NCI-H345 (cell line): Measurements from ENCODE around the gene SCMH1.
"Not testable (repeated sequence)": the region's sequence is repeated elsewhere in the genome, so short reads cannot be mapped to it uniquely, and the experiment has no call there.

Source experiments
- DNase-seq: peaks from one replicate; lab custom pipeline; 2025; lab: John Stamatoyannopoulos, UW

SCMH1 gene

DNA sequence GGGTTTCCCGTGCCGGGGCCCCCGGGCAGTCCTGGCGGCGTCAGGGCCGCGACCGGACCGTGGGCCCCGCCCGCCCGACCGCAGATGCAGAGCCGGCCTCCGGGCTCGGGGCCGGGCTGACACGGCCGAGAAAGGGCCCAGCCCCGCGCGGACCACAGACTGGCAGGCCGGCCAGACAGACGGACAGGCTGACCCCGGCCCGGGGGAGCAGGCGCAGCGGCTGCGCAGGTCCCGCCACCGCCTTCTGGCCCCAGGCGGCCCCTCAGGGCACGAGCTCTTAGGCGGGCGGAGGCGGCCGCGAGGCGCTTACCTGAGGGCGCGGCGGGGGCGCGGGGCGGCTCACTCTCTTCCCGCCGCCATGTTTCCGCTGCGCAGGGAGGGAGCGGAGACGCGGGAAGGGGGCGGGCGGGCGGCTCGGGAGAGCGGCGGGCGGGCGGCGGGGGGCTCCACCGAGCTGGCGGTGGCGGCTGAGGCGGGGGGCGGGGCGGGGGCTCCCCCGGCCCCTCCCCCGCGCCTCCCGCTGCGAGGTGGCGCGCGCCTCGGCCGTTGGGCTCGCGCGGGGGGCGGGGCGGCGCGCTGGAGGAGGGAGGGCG, at the start of gene SCMH1:
SCMH1 (minus strand) TSS at position 558 of the 593 bp plus-strand sequence. CDS start 56,173 bp downstream, outside the sequence.
- DNase-seq: peak; percentile 72

DNA sequence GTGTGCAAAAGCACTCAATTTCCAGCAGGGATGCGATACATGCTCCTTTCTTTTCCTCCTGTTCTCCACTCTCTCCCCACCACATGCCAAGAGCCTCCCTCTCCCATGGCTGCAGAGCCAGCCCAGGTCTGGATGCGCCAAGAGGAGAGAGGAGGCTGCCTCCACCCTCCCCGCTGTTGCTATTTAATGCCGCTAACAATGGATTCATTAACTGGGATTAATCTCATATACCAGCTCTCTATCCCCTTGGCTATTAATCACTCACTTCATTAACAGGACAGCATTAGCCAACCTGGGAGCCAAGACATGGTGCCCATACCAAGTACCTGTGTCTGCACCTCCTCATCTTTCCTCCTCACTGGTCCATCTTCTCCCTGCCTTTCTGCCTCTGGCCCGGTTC, 49.1 kb upstream of the SCMH1 start:
- DNase-seq: no peak

- no peak for DNase-seq
Observed at GRCh38 chr1:41289196-41289595, 47.1 kb upstream of the SCMH1 start.

DNA sequence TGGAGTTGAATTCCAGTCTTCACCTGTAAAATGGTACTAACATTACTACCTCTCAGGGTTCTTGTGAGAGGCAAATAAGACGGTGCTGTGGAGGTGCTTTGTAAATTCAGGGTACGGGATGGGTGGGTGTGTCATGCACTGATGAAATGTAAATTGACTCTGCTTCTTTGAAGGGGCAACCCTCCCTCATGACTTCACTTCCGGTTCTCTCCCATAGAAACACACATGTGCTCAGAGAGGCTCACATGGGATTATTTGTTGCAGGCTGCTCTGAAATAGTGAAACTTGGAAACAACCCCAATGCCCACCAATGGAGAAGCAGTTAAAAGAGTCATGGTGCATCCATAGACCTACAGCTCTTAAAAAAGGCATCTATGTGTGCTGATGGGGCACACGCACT, 44.9 kb upstream of the SCMH1 start:
- no peak for DNase-seq

- DNase-seq: no peak
Observed at GRCh38 chr1:41286486-41286885, 44.4 kb upstream of the SCMH1 start.

GRCh38 chr1:41285818-41286217, 43.7 kb upstream of the SCMH1 start:
- no peak for DNase-seq

DNA sequence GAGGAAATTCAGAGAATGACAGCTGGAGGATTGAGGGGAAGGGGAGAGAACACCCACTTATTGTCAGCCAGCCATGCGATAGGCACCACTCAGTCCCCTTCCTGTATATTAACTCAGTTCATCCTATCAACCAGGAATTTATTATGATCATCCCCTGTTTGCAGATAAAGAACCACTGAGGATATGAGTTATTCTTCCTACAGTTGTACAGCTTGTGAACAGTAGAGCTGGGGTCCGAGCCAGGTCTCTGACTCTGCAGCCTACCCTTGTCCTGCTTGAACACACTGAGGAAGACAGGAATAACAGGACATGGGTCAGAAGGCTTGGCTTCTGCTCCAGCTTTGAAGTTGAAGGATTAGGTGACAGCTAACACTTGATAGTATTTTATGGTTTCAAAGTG, 42.0 kb upstream of the SCMH1 start:
- DNase-seq: no peak

GRCh38 chr1:41282679-41283317, 40.7 kb upstream of the SCMH1 start:
- DNase-seq: peak; percentile 3

DNA sequence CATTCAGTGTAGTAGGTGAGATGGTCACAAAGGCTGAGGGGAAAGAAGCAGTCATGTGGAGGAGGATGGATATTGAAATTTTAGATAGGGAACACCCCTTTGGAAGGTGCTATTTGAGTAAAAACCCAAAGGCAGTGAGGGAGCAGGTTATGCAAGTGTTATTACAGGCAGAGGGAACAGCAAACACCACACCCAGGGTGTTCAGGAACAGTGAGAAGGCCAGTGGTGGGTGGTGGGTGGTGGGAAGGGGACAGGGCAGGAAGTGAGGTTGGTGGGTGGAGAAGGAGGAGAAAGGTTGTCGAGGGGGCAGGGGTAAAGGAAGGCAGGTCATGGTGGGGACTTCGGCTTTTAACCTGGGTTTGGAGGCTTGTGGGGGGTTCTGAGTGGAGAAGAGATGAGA, 39.2 kb upstream of the SCMH1 start:
- no peak for DNase-seq

GRCh38 chr1:41280202-41281032, 38.3 kb upstream of the SCMH1 start:
- DNase-seq: no peak

- no peak for DNase-seq
Observed at GRCh38 chr1:41278076-41278475, 36.0 kb upstream of the SCMH1 start.

DNA sequence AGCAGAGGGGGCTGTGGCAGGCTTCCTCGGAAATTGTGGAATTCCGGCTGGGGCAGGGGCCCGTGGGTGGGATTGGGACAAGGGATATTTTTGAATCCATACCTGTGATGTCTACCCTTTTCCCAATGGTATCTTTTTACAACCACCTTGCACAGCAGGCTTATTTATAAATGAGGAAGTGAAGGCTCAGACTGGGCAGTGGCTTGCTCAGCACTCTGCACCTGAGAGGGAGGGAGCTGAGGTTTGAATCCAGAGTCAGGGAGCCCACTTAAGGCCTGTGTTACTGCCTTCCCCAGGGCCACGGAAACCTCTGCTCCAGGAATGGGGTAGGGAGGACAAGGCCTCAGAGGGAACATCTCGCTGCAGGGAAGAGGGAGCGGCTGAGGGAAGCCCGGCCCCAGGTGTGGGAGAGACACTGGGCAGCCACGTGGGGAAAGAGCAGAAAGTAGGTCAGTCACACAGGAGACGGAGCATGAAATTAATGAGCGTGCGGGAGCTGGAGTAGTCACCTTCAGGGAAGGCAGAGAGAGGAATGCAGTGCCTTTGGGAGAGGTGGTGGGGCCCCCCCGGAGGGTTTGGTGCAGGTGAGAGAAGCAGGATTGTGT, 35.4 kb upstream of the SCMH1 start:
- no peak for DNase-seq

GRCh38 chr1:41275831-41276230, 33.7 kb upstream of the SCMH1 start:
- no peak for DNase-seq

GRCh38 chr1:41274752-41275545, 32.8 kb upstream of the SCMH1 start:
- no peak for DNase-seq

- no peak for DNase-seq
Observed at GRCh38 chr1:41272601-41273000, 30.5 kb upstream of the SCMH1 start.

GRCh38 chr1:41268154-41268770, 26.2 kb upstream of the SCMH1 start:
- peak; percentile 71 for DNase-seq

DNA sequence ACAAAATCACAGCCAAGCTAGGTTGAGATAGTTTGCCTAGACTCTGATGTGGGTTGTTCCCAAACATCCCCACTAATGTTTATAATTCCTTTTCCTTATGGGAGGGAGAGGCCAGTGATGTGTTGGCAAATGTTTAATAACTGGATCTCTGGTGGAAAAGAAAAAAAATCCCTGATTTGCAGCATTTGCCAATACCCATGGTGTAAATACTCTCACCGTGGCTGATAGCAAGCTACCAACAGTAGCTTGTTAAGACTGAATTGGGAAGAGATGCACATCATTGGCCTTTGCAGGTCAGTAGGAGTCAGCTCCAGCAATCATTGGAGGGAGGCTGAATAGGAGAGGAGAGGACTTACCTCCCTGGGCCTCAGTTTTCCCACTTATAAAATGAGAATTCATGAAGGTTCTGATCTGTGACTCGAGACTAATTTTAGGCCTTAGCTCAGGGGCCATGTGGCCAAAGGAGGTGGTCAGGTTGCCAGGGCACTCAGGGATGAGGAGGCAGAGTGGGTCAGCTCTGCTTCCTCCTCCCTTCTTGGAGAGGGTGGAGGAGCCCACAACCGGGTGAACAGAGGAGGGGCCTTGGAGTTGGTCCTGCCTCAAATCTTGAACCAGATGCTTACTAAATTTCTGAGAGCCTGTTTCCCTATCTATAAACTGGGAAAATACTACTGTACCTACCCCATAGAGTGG, 20.0 kb upstream of the SCMH1 start:
- DNase-seq: no peak

GRCh38 chr1:41260768-41261167, 18.7 kb upstream of the SCMH1 start:
- DNase-seq: no peak

GRCh38 chr1:41259221-41259620, 17.1 kb upstream of the SCMH1 start:
- no peak for DNase-seq

- no peak for DNase-seq
Observed at GRCh38 chr1:41255978-41256377, 13.9 kb upstream of the SCMH1 start.

DNA sequence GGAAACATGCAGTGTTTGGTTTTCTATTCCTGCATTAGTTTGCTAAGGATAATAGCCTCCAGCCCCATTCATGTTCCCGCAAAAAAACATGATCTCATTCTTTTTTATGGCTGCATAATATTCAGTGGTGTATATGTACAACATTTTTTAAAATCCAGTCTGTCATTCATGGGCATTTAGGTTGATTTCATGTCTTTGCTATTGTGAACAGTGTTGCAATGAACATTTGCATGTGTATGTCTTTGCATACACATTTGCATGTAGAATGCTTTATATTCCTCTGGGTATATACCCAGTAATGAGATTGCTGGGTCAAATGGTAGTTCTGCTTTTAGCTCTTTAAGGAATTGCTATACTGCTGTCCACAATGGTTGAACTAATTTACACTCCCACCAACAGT, 9.0 kb upstream of the SCMH1 start:
- not testable (repeated sequence) for DNase-seq
